Measurements from ENCODE around the gene PPP1R13L.
A peak's percentile ranks its signal among the peaks of the same experiment; 100 is the strongest.

PPP1R13L gene

GRCh38 chr19:45405435-45406225, 761 bp upstream of the PPP1R13L start:
- peak; percentile 86 for DNase-seq

GRCh38 chr19:45403781-45404556, 900 bp downstream of the PPP1R13L start:
- DNase-seq, result peak; percentile 16

GRCh38 chr19:45403272-45403671, 1.6 kb downstream of the PPP1R13L start:
- DNase-seq, result no peak

- DNase-seq, result no peak
These were observed 2.4 kb downstream of the PPP1R13L start for GRCh38 chr19:45402298-45403061.

GRCh38 chr19:45401815-45402214, 3.1 kb downstream of the PPP1R13L start:
- DNase-seq, result no peak

- no peak for DNase-seq
These were observed 4.7 kb downstream of the PPP1R13L start for GRCh38 chr19:45400192-45400591.

GRCh38 chr19:45395821-45396617, 8.8 kb downstream of the PPP1R13L start:
- no peak for DNase-seq

GRCh38 chr19:45391871-45392665, 12.8 kb downstream of the PPP1R13L start:
- DNase-seq, result no peak

- DNase-seq, result no peak
These were observed 13.5 kb downstream of the PPP1R13L start for GRCh38 chr19:45391346-45391745.

- no peak for DNase-seq
These were observed 19.3 kb downstream of the PPP1R13L start for GRCh38 chr19:45385392-45386221.

- no peak for DNase-seq
These were observed 22.4 kb downstream of the PPP1R13L start for GRCh38 chr19:45382426-45382825.

GRCh38 chr19:45380107-45380506, 24.8 kb downstream of the PPP1R13L start:
- DNase-seq, result no peak

- no peak for DNase-seq
These were observed 28.7 kb downstream of the PPP1R13L start for GRCh38 chr19:45376045-45376724.

GRCh38 chr19:45370410-45371204, 34.3 kb downstream of the PPP1R13L start, which contains the start of gene ERCC2:
ERCC2 (minus strand) TSS chr19:45370573; CDS start chr19:45370540, 33 bp downstream.
- peak; percentile 97 for DNase-seq

GRCh38 chr19:45368737-45369340, 36.0 kb downstream of the PPP1R13L start:
- no peak for DNase-seq

GRCh38 chr19:45368127-45368526, 36.7 kb downstream of the PPP1R13L start:
- no peak for DNase-seq

- no peak for DNase-seq
These were observed 40.2 kb downstream of the PPP1R13L start for GRCh38 chr19:45364696-45365095.

- DNase-seq, result no peak
These were observed 40.9 kb downstream of the PPP1R13L start for GRCh38 chr19:45363861-45364459.

Data from SHP77 treated with DMSO at 0.1 percent for 48 hours (cell line).